Left colon (tissue), 2 donors: ENCODE measurements around the gene RPL13. TPM values are rescaled to one million over a fixed set of nuclear protein-coding genes. Genes with fewer than 3 reads are reported as not detected.
"Not testable (repeated sequence)": the region's sequence is repeated elsewhere in the genome, so short reads cannot be mapped to it uniquely, and the experiment has no call there.

Experiments used
- ATAC-seq: fragments of 200-7000 bp; cut with Tn5 transposase; one replicate; pipeline ENCODE4 v1.9.1; 2020; ENCODE audit warnings: mild to moderate bottlenecking, moderate library complexity
- DNase-seq, 2 donors: peaks; one replicate each; pipeline ENCODE4 v3.0.0-alpha.2; 2020
- intact Hi-C, 2 donors: fragments of 100-400 bp; cut with DNase I in 1 of 2; cut with micrococcal nuclease in 1 of 2; formaldehyde crosslinking; loops; one replicate each; pipeline versions ENCODE4 v1.11.2 to v1.14.0; 2022; cut with DNase I, micrococcal nuclease
- total RNA-seq, 2 donors: library from RNA; stranded (reverse); fragmentation: NEBNext Ultra II Directional; extraction: Animal tissue kit (Norgen Biotek cat#: 25700); gene quantifications; one replicate each; pipeline ENCODE4 v1.2.1, GENCODE V29; 2021
- donor health status: DM: no; HTN: no; CAD: no.
- donor health status: DM: yes; HTN: yes; CAD: no.

Gene RPL13
- total RNA-seq, 2 donors from 2014 or later: 1,613 to 1,684 TPM

DNA sequence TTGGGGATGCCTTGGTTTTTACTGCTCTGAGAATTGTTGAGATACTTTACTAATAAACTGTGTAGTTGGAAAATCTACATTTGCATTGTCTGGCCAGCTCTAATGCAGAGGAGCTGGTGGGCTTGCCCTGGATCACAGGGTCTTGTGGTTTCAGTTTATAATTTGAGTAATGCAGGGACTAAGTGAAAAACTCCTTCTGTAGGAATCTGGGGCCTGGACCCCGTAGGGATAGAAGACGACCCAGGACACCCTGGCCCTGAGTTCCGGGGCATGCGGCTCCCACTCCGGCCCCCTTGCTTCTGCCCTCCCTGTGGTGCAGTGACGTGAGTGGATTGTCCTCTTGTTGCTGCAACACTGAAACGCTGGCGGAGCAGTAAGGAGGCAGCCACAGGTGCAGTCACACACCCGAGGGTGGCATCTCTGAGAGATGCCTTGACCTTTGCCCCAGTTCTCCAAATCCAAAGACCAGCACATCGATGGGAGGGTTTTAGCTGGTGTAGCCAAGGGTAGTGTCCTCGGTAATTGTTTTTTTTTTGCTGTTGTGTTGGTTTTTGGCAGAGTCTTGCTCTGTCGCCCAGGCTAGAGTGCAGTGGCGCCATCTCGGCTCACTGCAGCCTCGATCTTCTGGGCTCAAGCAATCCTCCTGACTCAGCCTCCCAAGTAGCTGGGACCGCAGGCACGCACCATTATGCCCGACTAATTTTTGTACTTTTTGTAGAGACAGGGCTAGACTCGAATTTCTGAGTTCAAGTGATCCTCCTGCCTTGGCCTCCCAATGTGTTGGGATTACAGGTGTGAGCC lies 2.6 kb upstream of the RPL13 start:
- DNase-seq (peak in 1 of 2 donors; percentile 9), ATAC-seq (no peak)
- intact Hi-C loops: no loop called here

DNA sequence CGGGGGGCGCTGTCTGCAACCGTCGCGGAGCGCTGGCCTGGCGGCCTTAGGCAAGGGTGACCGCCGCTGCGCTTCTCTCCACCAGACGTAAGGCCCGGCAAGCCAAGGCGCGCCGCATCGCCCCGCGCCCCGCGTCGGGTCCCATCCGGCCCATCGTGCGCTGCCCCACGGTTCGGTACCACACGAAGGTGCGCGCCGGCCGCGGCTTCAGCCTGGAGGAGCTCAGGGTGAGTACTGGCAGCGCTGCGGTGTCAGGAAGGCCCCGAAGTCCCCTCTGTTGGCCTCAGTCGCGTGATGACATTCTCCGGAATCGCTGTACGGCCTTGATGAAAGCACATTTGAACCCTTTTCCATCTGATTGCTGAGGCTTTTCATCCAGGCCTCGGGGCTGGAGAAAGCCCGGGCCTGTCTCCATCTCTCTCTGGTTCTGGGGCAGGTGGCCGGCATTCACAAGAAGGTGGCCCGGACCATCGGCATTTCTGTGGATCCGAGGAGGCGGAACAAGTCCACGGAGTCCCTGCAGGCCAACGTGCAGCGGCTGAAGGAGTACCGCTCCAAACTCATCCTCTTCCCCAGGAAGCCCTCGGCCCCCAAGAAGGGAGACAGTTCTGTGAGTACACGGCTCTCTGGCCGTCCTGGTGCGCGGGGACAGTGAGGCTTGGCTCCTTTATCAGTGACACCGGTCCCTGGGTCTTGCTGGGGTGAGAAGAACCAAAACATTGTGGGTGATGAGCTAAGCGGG lies 831 bp downstream of the RPL13 start:
- intact Hi-C loops: no loop called here
- peak in 1 of 2 donors; percentile 10 for DNase-seq
- peak; percentile 1 for ATAC-seq

DNA sequence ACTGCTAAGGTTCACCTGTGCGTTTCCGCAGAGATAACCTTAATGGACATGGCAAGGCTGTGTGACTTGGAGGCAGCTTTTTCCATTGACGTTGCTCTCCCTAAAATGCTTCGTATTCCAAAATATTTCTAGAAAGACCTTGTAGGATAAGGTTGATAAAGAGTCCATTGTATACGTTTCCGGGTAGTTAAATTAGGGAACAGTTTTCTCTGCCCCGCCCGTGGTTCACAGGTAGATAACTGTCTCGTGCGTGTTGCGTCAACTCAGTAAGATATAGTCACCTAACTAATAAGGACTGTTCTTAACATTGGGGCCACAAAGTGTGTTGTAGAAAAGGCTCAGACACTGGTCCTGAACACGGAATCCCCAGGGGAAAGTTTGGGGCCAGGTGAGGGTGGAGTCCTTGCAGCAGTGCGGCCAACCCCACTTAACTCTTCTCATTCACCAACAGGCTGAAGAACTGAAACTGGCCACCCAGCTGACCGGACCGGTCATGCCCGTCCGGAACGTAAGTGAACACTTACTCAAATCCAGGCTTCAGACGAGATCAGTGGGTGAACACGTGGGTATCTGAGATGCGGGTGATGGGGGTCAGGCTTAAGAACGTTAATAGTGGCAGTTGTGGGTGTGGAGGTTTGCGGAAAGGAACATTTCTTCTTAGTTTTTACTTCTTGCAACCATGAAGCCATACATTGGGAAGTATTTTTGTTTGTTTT lies 1.6 kb downstream of the RPL13 start:
- intact Hi-C loops: no loop called here
- peak; percentile 49 to 53 for DNase-seq
- ATAC-seq: peak; percentile 21

DNA sequence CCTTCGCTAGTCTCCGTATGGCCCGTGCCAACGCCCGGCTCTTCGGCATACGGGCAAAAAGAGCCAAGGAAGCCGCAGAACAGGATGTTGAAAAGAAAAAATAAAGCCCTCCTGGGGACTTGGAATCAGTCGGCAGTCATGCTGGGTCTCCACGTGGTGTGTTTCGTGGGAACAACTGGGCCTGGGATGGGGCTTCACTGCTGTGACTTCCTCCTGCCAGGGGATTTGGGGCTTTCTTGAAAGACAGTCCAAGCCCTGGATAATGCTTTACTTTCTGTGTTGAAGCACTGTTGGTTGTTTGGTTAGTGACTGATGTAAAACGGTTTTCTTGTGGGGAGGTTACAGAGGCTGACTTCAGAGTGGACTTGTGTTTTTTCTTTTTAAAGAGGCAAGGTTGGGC lies 2.5 kb downstream of the RPL13 start:
- peak in 1 of 2 donors; percentile 5 for DNase-seq
- intact Hi-C loops: no loop called here
- no peak for ATAC-seq

DNA sequence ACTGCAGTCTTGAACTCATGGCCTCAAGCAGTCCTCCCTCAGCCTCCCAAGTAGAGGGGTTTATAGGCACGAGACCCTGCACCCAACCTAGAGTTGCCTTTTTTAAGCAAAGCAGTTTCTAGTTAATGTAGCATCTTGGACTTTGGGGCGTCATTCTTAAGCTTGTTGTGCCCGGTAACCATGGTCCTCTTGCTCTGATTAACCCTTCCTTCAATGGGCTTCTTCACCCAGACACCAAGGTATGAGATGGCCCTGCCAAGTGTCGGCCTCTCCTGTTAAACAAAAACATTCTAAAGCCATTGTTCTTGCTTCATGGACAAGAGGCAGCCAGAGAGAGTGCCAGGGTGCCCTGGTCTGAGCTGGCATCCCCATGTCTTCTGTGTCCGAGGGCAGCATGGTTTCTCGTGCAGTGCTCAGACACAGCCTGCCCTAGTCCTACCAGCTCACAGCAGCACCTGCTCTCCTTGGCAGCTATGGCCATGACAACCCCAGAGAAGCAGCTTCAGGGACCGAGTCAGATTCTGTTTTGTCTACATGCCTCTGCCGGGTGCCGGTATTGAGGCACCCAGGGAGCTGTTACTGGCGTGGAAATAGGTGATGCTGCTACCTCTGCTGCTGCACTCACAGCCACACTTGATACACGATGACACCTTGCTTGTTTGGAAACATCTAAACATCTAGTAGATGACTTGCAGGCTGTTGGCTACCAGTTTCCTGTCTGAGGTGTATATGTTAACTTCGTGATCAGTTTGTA lies 3.3 kb downstream of the RPL13 start:
- intact Hi-C loops: no loop called here
- peak in 1 of 2 donors; percentile 6 for DNase-seq
- no peak for ATAC-seq

DNA sequence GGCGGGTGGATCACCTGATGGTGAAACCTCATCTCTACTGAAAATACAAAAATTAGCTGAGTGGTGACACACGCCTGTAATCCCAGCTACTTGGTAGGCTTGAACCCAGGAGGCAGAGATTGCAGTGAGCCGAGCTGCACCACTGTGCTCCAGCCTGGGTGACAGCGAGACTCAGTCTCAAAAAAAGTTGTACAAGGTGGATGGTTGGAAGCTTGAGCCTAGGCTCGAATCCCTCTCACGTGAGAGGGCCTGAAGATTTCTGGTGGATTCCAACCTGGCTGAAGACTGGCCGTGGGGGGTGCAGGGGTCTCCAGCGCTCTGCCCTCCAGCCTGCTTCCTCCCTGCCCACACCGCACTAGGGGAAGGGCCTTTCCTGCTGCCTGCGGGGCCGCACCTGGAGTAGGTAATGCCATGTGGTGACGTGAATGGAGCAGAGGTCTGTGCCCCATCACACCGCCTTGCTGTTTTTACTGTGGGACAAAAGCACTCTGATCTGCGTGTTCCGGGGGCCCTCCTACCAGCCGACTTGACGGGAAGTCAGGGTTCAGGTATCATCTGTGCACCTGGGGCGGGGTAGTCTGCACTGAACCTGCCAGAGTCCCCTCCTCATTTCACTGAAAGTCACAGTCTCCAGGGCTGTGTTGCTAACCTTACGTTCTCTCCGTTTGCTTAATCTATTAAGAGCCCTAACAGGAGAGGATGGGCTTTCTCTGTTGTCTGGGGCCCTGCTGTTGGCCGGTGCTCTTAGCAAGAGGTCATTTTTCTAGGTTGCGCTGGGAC lies 4.2 kb downstream of the RPL13 start:
- intact Hi-C loops: no loop called here
- ATAC-seq (no peak), DNase-seq (no peak)

DNA sequence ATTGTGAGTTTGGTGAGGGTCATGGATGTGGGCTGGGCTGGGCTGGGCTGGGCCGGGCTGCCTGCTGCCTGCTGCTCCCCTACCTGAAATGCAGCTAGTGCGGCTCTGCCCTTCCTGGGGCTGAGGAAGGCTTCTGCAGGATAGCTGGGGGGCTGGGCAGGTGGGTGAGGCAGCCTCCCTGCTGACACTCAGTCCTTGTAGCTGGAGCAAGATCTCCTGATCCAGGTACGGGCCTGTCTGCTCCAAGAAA lies 4.7 kb downstream of the RPL13 start:
- DNase-seq: no peak
- intact Hi-C loops: no loop called here
- peak; percentile 4 for ATAC-seq

DNA sequence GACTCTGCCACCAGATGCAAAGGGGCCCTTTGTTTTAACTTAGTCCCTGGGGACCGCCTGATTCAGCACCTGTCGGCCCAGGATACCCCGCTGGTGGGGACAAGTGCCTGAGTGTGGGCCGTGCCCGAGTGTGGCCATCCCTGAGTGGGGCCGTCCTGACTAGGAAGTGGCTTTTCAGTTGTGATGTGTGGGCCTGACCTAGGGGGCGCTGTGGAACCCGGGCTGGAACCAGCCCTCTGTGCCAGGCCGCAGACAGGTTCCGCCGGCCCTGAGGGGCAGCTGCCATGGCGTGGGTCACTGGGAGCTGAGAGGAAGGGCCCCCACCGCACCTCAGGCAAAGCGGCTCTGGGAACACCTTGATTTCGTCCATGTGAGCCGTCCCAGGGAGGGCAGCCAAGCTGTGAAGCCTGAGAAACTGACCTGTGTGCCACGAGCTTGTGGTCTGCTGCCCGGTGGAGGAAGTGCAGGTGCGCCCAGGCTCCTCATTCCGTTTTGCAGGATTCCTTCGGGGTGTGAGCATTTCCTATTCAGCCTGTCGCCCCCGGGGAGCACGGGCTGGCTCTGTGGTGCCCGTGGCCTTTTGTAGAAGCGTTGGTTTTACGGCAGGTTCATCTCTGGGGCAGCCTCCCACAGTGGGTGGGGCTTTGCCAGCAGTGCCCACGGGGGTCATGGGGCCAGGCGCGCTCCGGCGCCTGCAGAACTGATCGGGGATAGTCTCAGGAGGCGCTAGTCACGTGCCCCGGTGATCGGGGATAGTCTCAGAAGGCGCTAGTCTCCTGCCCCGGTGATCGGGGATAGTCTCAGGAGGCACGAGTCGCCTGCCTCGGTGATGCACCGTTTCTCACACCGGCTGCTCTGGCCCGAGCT lies 5.3 kb downstream of the RPL13 start:
- peak; percentile 58 to 74 for DNase-seq
- intact Hi-C loops: no loop called here
- peak; percentile 61 for ATAC-seq

DNA sequence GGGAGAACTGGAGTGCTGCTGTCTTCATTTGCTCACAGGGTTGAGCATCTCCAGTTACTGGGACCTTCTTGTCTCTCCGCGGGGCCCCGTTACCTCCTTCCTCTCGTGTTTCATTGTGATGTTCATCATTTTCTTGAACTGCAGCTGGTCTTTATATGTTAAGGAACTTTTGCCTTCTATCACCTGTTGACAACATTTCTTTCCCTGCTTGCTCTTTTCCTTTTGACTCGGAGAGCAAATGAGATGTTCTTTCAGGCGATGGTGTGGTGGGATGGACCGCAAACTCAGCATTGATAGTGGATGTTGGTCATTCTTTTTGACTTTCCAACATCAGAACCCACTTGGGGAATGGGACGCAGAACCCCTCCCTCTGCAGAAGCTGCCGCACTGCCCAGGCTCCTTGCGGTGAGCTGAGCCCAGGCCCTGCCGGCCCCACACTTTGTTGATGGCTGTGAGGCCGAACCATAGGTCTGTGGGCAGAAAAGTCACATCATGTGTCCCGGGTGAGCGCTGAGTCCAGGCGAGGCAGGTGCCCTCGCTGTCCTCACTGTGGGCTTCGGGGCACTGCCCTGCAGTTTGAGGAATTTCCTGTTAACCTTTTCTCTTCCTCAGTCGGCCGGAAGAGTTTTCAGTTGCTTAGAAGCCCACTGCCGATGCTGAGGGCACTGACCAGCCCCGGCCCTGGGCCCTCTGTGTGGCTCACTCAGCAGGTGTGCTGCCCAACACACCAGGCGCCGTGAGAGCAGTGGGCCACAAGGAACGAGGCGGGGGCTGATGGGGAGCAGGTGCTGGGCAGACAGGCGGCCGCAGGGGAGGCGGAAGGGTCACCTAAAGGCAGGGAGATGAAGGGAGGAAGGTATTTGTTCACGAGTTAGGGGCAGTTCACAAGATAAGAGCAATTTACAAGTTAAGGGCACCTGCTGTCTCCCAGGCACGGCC lies 7.4 kb downstream of the RPL13 start:
- intact Hi-C loops: no loop called here
- ATAC-seq (no peak), DNase-seq (peak in 1 of 2 donors; percentile 7)

DNA sequence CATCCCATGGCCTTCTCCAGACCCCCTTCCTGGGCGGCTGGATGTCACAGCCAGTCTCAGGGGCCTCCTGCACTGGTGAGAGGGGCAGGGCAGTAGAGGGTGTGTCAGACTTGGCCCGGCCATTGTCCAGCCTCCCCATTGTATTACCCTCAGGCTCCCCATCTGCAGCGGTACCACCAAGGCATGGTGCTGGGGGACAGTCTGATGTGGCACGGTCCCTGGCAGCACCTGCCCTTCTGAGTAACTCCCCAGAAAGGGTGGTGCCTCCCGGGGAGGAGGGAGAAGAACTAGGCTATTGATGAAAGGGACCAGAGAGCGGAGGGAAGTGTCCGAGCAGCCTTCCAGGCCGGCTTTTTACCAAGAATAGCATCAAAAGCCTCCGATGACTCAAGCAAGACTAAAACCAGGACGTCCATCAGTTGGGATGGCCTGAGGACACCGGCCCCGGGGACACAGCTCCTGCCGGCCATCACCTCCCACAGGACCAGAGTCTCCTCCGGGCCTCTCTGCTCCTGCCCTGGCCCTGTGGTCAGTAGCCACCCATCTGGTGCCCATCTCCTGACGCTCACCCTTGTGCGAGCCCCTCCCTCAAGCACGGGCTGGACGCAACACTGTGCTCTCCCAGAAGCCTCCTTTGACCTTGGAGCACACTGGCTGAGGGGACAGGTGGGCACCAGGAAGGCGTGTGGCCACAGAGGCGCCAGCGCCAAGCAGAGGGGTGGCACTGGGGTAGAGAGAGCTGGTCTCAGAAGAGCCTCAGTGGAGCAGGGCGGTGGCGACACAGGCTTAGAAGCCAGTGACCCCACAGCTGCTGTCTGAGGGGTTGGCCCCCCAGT lies 9.2 kb downstream of the RPL13 start:
- no peak for ATAC-seq
- intact Hi-C loops: no loop called here
- DNase-seq: no peak

DNA sequence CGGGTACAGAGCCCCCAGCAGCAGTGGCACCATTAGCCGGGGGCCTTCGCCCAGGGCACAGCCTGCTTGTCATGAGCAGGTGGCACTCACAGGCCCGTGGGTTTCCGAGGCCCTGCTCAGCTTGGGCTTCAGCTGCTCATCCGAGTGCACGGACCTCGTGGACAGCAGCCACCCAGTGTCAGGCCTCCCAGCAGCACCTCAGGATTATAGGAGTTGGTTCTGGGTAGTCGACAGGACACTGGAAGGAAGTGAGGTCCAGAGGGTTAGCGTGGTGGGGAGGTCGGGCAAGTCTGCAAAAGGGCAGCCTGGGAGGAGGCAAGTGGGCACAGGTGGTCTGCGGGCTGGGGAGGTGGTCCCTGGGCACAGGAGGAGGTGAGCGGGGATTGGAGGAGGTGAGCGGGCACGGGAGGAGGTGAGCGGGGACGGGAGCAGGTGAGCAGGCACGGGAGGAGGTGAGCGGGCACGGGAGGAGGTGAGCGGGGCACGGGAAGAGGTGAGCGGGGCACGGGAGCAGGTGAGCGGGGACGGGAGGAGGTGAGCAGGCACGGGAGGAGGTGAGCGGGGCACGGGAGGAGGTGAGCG lies 10.0 kb downstream of the RPL13 start:
- DNase-seq: no peak
- no peak for ATAC-seq
- intact Hi-C loops: no loop called here

DNA sequence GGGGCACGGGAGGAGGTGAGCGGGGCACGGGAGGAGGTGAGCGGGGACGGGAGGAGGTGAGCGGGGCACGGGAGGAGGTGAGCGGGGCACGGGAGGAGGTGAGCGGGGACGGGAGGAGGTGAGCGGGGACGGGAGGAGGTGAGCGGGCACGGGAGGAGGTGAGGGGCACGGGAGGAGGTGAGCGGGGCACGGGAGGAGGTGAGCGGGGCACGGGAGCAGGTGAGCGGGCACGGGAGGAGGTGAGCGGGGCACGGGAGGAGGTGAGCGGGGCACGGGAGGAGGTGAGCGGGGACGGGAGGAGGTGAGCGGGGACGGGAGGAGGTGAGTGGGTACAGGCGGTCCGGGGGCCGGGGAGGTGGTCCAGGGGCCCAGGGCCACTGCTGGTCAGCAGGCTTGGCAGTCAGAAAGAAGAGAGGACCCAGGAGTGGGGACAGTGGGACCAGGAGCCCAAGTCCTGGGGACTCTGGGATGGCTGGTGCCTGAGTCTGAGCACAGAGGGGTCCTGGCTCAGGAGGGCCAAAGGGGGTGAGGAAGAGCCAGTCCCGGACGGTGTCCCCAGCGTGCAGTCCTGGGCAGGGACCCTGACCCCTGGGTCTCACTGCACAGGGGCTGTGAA lies 10.6 kb downstream of the RPL13 start:
- intact Hi-C loops, DNase-seq, ATAC-seq: not testable (repeated sequence)

DNA sequence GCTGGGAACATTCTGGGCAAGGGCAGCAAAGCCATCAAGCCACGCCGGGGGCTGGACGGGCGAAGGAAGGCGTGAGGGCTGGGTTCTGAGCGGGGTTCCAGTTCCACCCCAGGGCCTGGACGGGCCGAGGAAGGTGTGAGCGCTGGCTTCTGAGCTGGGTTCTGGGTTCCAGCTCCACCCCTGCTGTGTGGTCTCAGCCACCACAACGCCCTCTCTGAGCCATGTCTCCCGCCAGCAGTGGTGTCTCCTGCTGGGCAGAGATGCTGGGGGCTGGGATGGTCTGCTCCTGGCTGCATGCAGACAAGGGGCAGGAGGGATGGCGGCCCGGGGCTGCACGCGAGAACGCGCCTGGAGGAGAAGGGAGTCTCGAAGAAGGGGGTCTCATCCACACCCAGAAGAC lies 11.2 kb downstream of the RPL13 start:
- DNase-seq: no peak
- ATAC-seq: no peak
- intact Hi-C loops: no loop called here

DNA sequence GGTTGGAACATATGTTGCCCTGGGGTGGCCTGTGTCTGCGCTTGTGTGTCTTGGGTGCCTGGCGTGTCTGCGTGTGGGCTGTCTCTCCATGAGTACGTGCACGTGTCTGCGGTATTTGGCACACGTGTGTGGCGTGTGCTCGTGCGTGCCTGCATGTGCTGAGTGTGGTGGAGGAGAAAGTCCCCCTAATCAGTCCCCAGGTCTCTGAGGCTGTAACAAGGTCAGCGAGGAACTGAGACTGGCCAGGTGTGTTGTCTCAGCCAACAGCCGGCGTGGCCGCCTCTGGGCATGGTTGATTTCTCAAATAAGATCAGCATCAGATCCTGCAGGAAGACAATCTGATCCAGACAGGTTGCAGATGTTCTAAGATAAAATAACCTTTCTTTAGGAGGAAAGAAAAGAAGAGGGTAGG lies 11.6 kb downstream of the RPL13 start:
- no peak for DNase-seq
- ATAC-seq: no peak
- intact Hi-C loops: no loop called here
